Neural cell (in vitro differentiated cells): ENCODE results near the gene ST14. TPM values are rescaled to one million over a fixed set of nuclear protein-coding genes. Genes with fewer than 3 reads are reported as not detected.

ENCODE experiments used
- H2AFZ ChIP-seq: fragments of 200-600, 300-800 bp; sonication (generic), shearing (Covaris generic); 2 replicates; pipeline ENCODE4 v1.6.0; 2014; ENCODE audit warnings: low read depth, mild to moderate bottlenecking, antibody characterized with exemption, low read length, moderate library complexity
- H3F3A ChIP-seq: fragments of 200-600 bp; shearing (Covaris generic); 2 replicates; pipeline ENCODE4 v1.6.1; 2016; ENCODE audit warnings: mild to moderate bottlenecking, moderate library complexity, mixed read lengths, antibody characterized with exemption, low read length; ENCODE audit not compliant: insufficient read depth, poor library complexity, severe bottlenecking
- H3K27ac ChIP-seq: fragments of 200-600, 300-800 bp; sonication (generic), shearing (Covaris generic); 2 replicates; pipeline ENCODE4 v1.5.1; 2014; ENCODE audit warnings: mild to moderate bottlenecking, low read length, moderate library complexity
- H3K27me3 ChIP-seq: fragments of 300-800, 200-600 bp; sonication (generic), shearing (Covaris generic); 2 replicates; pipeline ENCODE4 v1.6.0; 2014; ENCODE audit warnings: mild to moderate bottlenecking, low read depth, low read length, moderate library complexity; ENCODE audit not compliant: insufficient read depth
- H3K36me3 ChIP-seq: fragments of 300-800, 200-600 bp; sonication (generic), shearing (Covaris generic); 2 replicates; pipeline ENCODE4 v1.5.1; 2014; ENCODE audit warnings: mild to moderate bottlenecking, antibody characterized with exemption, low read length, moderate library complexity; ENCODE audit not compliant: insufficient read depth
- H3K4me2 ChIP-seq: fragments of 300-800, 200-600 bp; sonication (generic), shearing (Covaris generic); 2 replicates; pipeline ENCODE4 v1.6.0; 2014; ENCODE audit warnings: mild to moderate bottlenecking, low read length
- H3K4me3 ChIP-seq: fragments of 300-800, 200-600 bp; sonication (generic), shearing (Covaris generic); 2 replicates; pipeline ENCODE4 v1.5.1; 2014; ENCODE audit warnings: mild to moderate bottlenecking, low read length, moderate library complexity
- H3K79me2 ChIP-seq: fragments of 200-600 bp; shearing (Covaris generic); replicated peaks from 2 replicates; pipeline ENCODE4 v1.6.0; 2014; ENCODE audit warnings: mild to moderate bottlenecking, low read length, moderate library complexity; ENCODE audit not compliant: insufficient read depth
- H3K9ac ChIP-seq: fragments of 300-800, 200-600 bp; sonication (generic), shearing (Covaris generic); 2 replicates; pipeline ENCODE4 v1.6.1; 2016; ENCODE audit warnings: mild to moderate bottlenecking, low read length, mixed read lengths
- H3K9me2 ChIP-seq: fragments of 200-600 bp; shearing (Covaris generic); 2 replicates; pipeline ENCODE4 v1.6.1; 2016; ENCODE audit warnings: mild to moderate bottlenecking, low read length, mixed read lengths; ENCODE audit not compliant: insufficient read depth
- H3K9me3 ChIP-seq: fragments of 200-600, 300-800 bp; sonication (generic), shearing (Covaris generic); 2 replicates; pipeline ENCODE4 v1.6.1; 2016; ENCODE audit warnings: mild to moderate bottlenecking, mixed run types, low read length, moderate library complexity, mixed read lengths
- H4K20me1 ChIP-seq: fragments of 200-600 bp; shearing (Covaris generic); 2 replicates; pipeline ENCODE4 v1.6.1; 2016; ENCODE audit warnings: mild to moderate bottlenecking, mixed run types; ENCODE audit not compliant: insufficient read depth
- EP300 ChIP-seq: fragments of 450-650 bp; conservative IDR thresholded peaks from 2 replicates; pipeline ENCODE4 v1.6.1; 2014; ENCODE audit warnings: antibody characterized with exemption, mild to moderate bottlenecking, moderate library complexity; ENCODE audit not compliant: poor library complexity, severe bottlenecking
- EZH2 ChIP-seq: fragments of 200-600, 300-800 bp; shearing (Covaris generic), sonication (generic); IDR thresholded peaks from 2 replicates; pipeline ENCODE4 v1.6.1; 2014; ENCODE audit warnings: antibody characterized with exemption, low read length, borderline replicate concordance, mild to moderate bottlenecking; ENCODE audit not compliant: insufficient read depth, poor library complexity, severe bottlenecking
- MXI1 ChIP-seq: fragments of 450-650 bp; conservative IDR thresholded peaks from 2 replicates; pipeline ENCODE4 v1.6.1; 2014; ENCODE audit warnings: antibody characterized with exemption, mild to moderate bottlenecking; ENCODE audit not compliant: poor library complexity, severe bottlenecking
- POLR2AphosphoS5 ChIP-seq: IDR thresholded peaks from 2 replicates; pipeline ENCODE4 v1.6.1; 2012
- RAD21 ChIP-seq: fragments of 450-650 bp; conservative IDR thresholded peaks from 2 replicates; pipeline ENCODE4 v1.6.1; 2014; ENCODE audit warnings: antibody characterized with exemption, mild to moderate bottlenecking, moderate library complexity
- REST ChIP-seq: IDR thresholded peaks from 2 replicates; pipeline ENCODE4 v1.6.1; 2012; ENCODE audit warnings: borderline replicate concordance
- SMC3 ChIP-seq: fragments of 450-650 bp; conservative IDR thresholded peaks from 2 replicates; pipeline ENCODE4 v1.6.1; 2014; ENCODE audit warnings: antibody characterized with exemption, mild to moderate bottlenecking, moderate library complexity; ENCODE audit not compliant: poor library complexity
- TAF1 ChIP-seq: IDR thresholded peaks from 2 replicates; pipeline ENCODE4 v1.6.1; 2012; ENCODE audit warnings: low read depth
- polyA plus RNA-seq: library from polyadenylated mRNA; depleted of rRNA; stranded (reverse); fragments of >200 nt; gene quantifications from 2 replicates; pipeline ENCODE4 v1.2.3, GENCODE V29; 2014
- TF ChIP-seq, protein P1 (sequence below): fragments of 450-650 bp; IDR thresholded peaks from 2 replicates; pipeline ENCODE4 v1.5.1; 2014; ENCODE audit warnings: antibody characterized with exemption, mild to moderate bottlenecking, moderate library complexity; ENCODE audit not compliant: poor library complexity, severe bottlenecking

ST14 gene
- polyA plus RNA-seq, 1 donor from 2014 or later, result not detected

- Histone ChIP-seq H3K9ac (no peak overlapping the region), H3K9me2 (no peaks in the 10 kb centered on the region), H3K27ac (no peak overlapping the region), H2AFZ (no peak overlapping the region), H3K36me3 (peaks cover 5% of the 10 kb centered on the region), H3K27me3 (no peaks in the 10 kb centered on the region), H3K4me2 (no peak overlapping the region), H3K4me3 (no peak overlapping the region), H3F3A (no peaks in the 10 kb centered on the region), H3K79me2 (peaks cover 13% of the 10 kb centered on the region), H3K9me3 (no peaks in the 10 kb centered on the region), H4K20me1 (no peaks in the 10 kb centered on the region)
- TF ChIP-seq SMC3, result no peak
- no peak for TF ChIP-seq MXI1
Measured at GRCh38 chr11:130121445-130121978, 38.1 kb upstream of the ST14 start.

DNA sequence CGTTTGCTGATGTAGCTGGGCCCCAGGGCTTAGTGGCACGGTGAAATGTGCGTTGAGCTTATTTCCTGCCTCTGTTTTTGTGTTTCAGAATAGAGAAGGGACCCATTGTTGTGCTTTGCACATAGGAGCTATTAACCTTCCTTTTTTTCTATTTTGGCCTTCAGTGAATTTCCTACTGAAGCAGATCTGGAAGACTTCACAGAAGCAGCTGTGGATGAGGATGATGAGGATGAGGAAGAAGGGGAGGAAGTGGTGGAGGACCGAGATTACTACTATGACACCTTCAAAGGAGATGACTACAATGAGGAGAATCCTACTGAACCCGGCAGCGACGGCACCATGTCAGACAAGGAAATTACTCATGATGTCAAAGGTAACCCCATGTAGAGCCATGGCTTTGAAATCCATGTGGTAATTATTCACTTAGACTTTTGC, 37.4 kb upstream of the ST14 start:
- Histone ChIP-seq H3K4me3 (no peak overlapping the region), H3K4me2 (no peak overlapping the region), H3K27ac (no peak overlapping the region), H3K27me3 (no peaks in the 10 kb centered on the region), H3K79me2 (peaks cover 13% of the 10 kb centered on the region), H3K9me2 (no peaks in the 10 kb centered on the region), H3K9ac (no peak overlapping the region), H3K36me3 (peaks cover 5% of the 10 kb centered on the region), H4K20me1 (no peaks in the 10 kb centered on the region), H3F3A (no peaks in the 10 kb centered on the region), H2AFZ (no peak overlapping the region), H3K9me3 (no peaks in the 10 kb centered on the region)
- TF ChIP-seq, protein P1, sequence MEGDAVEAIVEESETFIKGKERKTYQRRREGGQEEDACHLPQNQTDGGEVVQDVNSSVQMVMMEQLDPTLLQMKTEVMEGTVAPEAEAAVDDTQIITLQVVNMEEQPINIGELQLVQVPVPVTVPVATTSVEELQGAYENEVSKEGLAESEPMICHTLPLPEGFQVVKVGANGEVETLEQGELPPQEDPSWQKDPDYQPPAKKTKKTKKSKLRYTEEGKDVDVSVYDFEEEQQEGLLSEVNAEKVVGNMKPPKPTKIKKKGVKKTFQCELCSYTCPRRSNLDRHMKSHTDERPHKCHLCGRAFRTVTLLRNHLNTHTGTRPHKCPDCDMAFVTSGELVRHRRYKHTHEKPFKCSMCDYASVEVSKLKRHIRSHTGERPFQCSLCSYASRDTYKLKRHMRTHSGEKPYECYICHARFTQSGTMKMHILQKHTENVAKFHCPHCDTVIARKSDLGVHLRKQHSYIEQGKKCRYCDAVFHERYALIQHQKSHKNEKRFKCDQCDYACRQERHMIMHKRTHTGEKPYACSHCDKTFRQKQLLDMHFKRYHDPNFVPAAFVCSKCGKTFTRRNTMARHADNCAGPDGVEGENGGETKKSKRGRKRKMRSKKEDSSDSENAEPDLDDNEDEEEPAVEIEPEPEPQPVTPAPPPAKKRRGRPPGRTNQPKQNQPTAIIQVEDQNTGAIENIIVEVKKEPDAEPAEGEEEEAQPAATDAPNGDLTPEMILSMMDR, result no peak
- TF ChIP-seq EZH2 (no peak), POLR2AphosphoS5 (no peak), MXI1 (no peak), SMC3 (no peak), RAD21 (no peak), TAF1 (no peak), EP300 (no peak)

DNA sequence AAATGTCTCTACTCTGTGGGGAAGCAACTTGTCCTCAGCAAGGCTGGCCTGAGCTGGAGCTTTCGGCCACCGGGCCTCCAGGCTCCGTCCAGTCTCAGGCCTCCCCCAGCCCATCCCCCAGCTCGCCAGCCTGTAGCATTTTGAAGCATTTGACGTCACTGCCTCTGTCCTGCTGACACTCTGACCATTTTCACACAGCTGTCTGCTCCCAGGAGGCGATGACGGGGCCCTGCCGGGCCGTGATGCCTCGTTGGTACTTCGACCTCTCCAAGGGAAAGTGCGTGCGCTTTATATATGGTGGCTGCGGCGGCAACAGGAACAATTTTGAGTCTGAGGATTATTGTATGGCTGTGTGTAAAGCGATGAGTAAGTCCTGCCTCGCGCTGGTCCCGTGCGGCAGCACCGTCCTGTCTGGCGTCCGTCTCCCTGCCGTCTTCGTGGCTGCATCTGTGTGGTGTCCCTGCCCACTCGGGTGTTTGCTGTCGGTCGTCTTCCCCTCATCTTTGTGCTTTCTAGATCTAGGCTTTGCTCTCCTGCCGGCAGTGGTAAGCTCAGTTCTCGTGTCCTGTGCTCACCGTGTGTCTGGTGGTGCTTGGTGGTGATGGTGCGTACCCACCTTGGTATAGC, 36.1 kb upstream of the ST14 start:
- no peak overlapping the region for H3K4me3 ChIP-seq
- H3K9me3 ChIP-seq, result no peaks in the 10 kb centered on the region
- H3K9ac ChIP-seq, result no peak overlapping the region
- H4K20me1 ChIP-seq, result no peaks in the 10 kb centered on the region
- H2AFZ ChIP-seq, result no peak overlapping the region
- H3K36me3 ChIP-seq, result peaks cover 8% of the 10 kb centered on the region
- peaks cover 13% of the 10 kb centered on the region for H3K79me2 ChIP-seq
- no peak overlapping the region for H3K4me2 ChIP-seq
- TF ChIP-seq TAF1 (no peak), RAD21 (no peak), MXI1 (no peak), REST (no peak), POLR2AphosphoS5 (no peak), EZH2 (no peak)
- no peaks in the 10 kb centered on the region for H3K27me3 ChIP-seq
- no peak overlapping the region for H3K27ac ChIP-seq
- H3F3A ChIP-seq, result no peaks in the 10 kb centered on the region
- H3K9me2 ChIP-seq, result no peaks in the 10 kb centered on the region
